Neural progenitor cell (in vitro differentiated cells): Measurements from ENCODE around the gene MAPK9.

Source experiments
- EZH2phosphoT487 ChIP-seq: fragments of 200-600 bp; sonication (generic); IDR thresholded peaks from 2 replicates; pipeline ENCODE4 v1.6.1; 2017; ENCODE audit warnings: antibody characterized with exemption
- TF ChIP-seq, protein P1 (sequence below): fragments of 200-600 bp; sonication (generic); IDR thresholded peaks from 2 replicates; pipeline ENCODE4 v1.5.1; 2017; ENCODE audit warnings: antibody characterized with exemption, mild to moderate bottlenecking

DNA sequence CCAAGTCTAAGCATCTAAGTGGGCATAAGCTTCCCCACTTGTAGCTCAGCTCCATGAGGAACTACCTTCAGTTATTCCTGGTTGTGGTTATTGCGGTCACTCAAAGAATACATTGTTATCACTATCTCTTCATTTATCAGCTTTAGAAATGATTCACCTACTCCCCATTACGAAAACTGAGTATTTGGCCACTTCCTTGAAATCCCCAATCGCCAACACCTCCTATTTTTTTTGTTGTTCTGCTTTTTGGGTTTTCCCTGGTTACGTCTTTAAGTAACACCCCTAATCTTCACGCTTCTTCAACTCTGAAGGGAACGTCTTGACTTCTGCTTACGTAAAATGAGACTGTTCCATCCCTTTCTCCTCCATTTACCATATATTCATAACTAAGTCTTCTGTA is 20.7 kb downstream of the MAPK9 start:
- TF ChIP-seq, protein P1, sequence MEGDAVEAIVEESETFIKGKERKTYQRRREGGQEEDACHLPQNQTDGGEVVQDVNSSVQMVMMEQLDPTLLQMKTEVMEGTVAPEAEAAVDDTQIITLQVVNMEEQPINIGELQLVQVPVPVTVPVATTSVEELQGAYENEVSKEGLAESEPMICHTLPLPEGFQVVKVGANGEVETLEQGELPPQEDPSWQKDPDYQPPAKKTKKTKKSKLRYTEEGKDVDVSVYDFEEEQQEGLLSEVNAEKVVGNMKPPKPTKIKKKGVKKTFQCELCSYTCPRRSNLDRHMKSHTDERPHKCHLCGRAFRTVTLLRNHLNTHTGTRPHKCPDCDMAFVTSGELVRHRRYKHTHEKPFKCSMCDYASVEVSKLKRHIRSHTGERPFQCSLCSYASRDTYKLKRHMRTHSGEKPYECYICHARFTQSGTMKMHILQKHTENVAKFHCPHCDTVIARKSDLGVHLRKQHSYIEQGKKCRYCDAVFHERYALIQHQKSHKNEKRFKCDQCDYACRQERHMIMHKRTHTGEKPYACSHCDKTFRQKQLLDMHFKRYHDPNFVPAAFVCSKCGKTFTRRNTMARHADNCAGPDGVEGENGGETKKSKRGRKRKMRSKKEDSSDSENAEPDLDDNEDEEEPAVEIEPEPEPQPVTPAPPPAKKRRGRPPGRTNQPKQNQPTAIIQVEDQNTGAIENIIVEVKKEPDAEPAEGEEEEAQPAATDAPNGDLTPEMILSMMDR = no peak
- TF ChIP-seq EZH2phosphoT487 = no peak
